OCI-LY3 (cell line): Measurements from ENCODE around the gene ANKRD44.
A peak's percentile ranks its signal among the peaks of the same experiment; 100 is the strongest.

ENCODE experiments used
- H2AFZ ChIP-seq: fragments of 200-600, 300-600 bp; shearing (Covaris generic); 2 replicates; pipeline ENCODE4 v1.6.0; 2014; ENCODE audit warnings: antibody characterized with exemption, low read depth, low read length
- H3K27ac ChIP-seq: fragments of 200-600, 300-600 bp; sonication (generic); 2 replicates; pipeline ENCODE4 v1.5.1; 2014; ENCODE audit warnings: mild to moderate bottlenecking, low read length, moderate library complexity, mixed read lengths
- H3K27me3 ChIP-seq: fragments of 200-600, 300-600 bp; sonication (generic); 2 replicates; pipeline ENCODE4 v1.6.1; 2014; ENCODE audit warnings: low read depth, low read length, mixed read lengths
- H3K36me3 ChIP-seq: fragments of 200-600, 300-600 bp; sonication (generic); replicated peaks from 2 replicates; pipeline ENCODE3; 2014; ENCODE audit warnings: low read depth, low read length, mixed read lengths
- H3K4me1 ChIP-seq: fragments of 300-600, 200-600 bp; sonication (generic); 2 replicates; pipeline ENCODE4 v1.6.1; 2014; ENCODE audit warnings: low read length, mixed read lengths
- H3K4me2 ChIP-seq: fragments of 200-600, 300-600 bp; sonication (generic); 2 replicates; pipeline ENCODE4 v1.6.1; 2014; ENCODE audit warnings: low read length, mixed read lengths
- H3K4me3 ChIP-seq: fragments of 300-600, 200-600 bp; sonication (generic); 2 replicates; pipeline ENCODE4 v1.5.1; 2014; ENCODE audit warnings: antibody characterized with exemption, mild to moderate bottlenecking, low read length, moderate library complexity
- H3K79me2 ChIP-seq: fragments of 300-600, 200-600 bp; shearing (Covaris generic); 2 replicates; pipeline ENCODE4 v1.6.1; 2014; ENCODE audit warnings: mild to moderate bottlenecking, low read length, mixed read lengths
- H3K9ac ChIP-seq: fragments of 300-600, 200-600 bp; shearing (Covaris generic); 2 replicates; pipeline ENCODE4 v1.6.0; 2014; ENCODE audit warnings: mild to moderate bottlenecking, low read length, moderate library complexity
- H3K9me3 ChIP-seq: fragments of 200-600, 300-600 bp; shearing (Covaris generic); 2 replicates; pipeline ENCODE4 v1.6.1; 2014; ENCODE audit warnings: low read length, mixed read lengths; ENCODE audit not compliant: insufficient read depth
- H4K20me1 ChIP-seq: fragments of 200-600, 300-600 bp; sonication (generic); 2 replicates; pipeline ENCODE4 v1.6.1; 2016; ENCODE audit warnings: low read length, mixed read lengths; ENCODE audit not compliant: insufficient read depth
- CTCF ChIP-seq: fragments of 200-600, 300-600 bp; sonication (generic); IDR thresholded peaks from 2 replicates; pipeline ENCODE4 v1.5.1; 2014; ENCODE audit warnings: antibody characterized with exemption, low read length, low read depth
- EZH2phosphoT487 ChIP-seq: fragments of 200-600 bp; shearing (Covaris generic); IDR thresholded peaks from 2 replicates; pipeline ENCODE4 v1.6.1; 2018; ENCODE audit warnings: antibody characterized with exemption, mixed run types, low read depth

ANKRD44 gene

GRCh38 chr2:197152451-197153228, 157.9 kb downstream of the ANKRD44 start:
- H3K9ac ChIP-seq = peak overlapping the region; percentile 70
- peaks cover 75% of the 10 kb centered on the region for H3K4me1 ChIP-seq
- no peaks in the 10 kb centered on the region for H3K27me3 ChIP-seq
- H3K36me3 ChIP-seq = peaks cover 10% of the 10 kb centered on the region
- no peaks in the 10 kb centered on the region for H3K9me3 ChIP-seq
- 0 out of 2 replicates have a peak, but pooled peaks cover 7% of the 10 kb centered on the region for H3K79me2 ChIP-seq
- peak overlapping the region; percentile 57 for H3K4me3 ChIP-seq
- peak overlapping the region; percentile 92 for H3K4me2 ChIP-seq
- TF ChIP-seq CTCF = peak; percentile 34
- TF ChIP-seq EZH2phosphoT487 = no peak
- no peaks in the 10 kb centered on the region for H4K20me1 ChIP-seq
- peak overlapping the region; percentile 99 for H3K27ac ChIP-seq
- H2AFZ ChIP-seq = no peak overlapping the region

GRCh38 chr2:197149546-197149945, 161.0 kb downstream of the ANKRD44 start:
- peaks cover 3% of the 10 kb centered on the region; the same call in 1 of the 2 replicates for H3K9me3 ChIP-seq
- H3K27ac ChIP-seq = peak overlapping the region; percentile 50
- TF ChIP-seq EZH2phosphoT487 (no peak), CTCF (no peak)
- H4K20me1 ChIP-seq = no peaks in the 10 kb centered on the region
- H3K4me2 ChIP-seq = peak overlapping the region; percentile 48
- no peaks in the 10 kb centered on the region for H3K27me3 ChIP-seq
- no peak overlapping the region for H3K4me3 ChIP-seq
- no peak overlapping the region for H3K9ac ChIP-seq
- H2AFZ ChIP-seq = no peak overlapping the region
- 0 out of 2 replicates have a peak, but pooled peaks cover 7% of the 10 kb centered on the region for H3K79me2 ChIP-seq
- H3K36me3 ChIP-seq = peaks cover 2% of the 10 kb centered on the region
- peaks cover 90% of the 10 kb centered on the region for H3K4me1 ChIP-seq

- no peak overlapping the region for H3K27ac ChIP-seq
- no peaks in the 10 kb centered on the region for H4K20me1 ChIP-seq
- peaks cover 10% of the 10 kb centered on the region for H3K36me3 ChIP-seq
- H3K79me2 ChIP-seq = peaks cover 10% of the 10 kb centered on the region; the same call in 1 of the 2 replicates
- H3K9me3 ChIP-seq = peaks cover 11% of the 10 kb centered on the region; the same call in 1 of the 2 replicates
- TF ChIP-seq CTCF = no peak
- TF ChIP-seq EZH2phosphoT487 = no peak
- H3K4me2 ChIP-seq = no peak overlapping the region
- no peak overlapping the region for H3K9ac ChIP-seq
- no peak overlapping the region for H2AFZ ChIP-seq
- H3K27me3 ChIP-seq = no peaks in the 10 kb centered on the region
- peaks cover 90% of the 10 kb centered on the region for H3K4me1 ChIP-seq
- H3K4me3 ChIP-seq = no peak overlapping the region
These were observed 162.2 kb downstream of the ANKRD44 start for GRCh38 chr2:197148401-197148800.

GRCh38 chr2:197147942-197148341, 162.6 kb downstream of the ANKRD44 start:
- TF ChIP-seq CTCF (no peak), EZH2phosphoT487 (no peak)
- Histone ChIP-seq H3K9me3 (peaks cover 11% of the 10 kb centered on the region; the same call in 1 of the 2 replicates), H3K4me1 (peaks cover 85% of the 10 kb centered on the region), H3K27ac (no peak overlapping the region), H4K20me1 (no peaks in the 10 kb centered on the region), H3K4me3 (no peak overlapping the region), H3K4me2 (no peak overlapping the region), H2AFZ (no peak overlapping the region), H3K79me2 (peaks cover 10% of the 10 kb centered on the region; the same call in 1 of the 2 replicates), H3K36me3 (peaks cover 10% of the 10 kb centered on the region), H3K9ac (no peak overlapping the region), H3K27me3 (no peaks in the 10 kb centered on the region)
